SW480 (cell line): Measurements from ENCODE around the gene ANKRD33B.
"Not testable (repeated sequence)": the region's sequence is repeated elsewhere in the genome, so short reads cannot be mapped to it uniquely, and the experiment has no call there.

Experiments used
- DNase-seq: peaks from one replicate; pipeline ENCODE4 v3.0.0-alpha.2; 2016; ENCODE audit warnings: low spot score

ANKRD33B gene

GRCh38 chr5:10537624-10538023 lies 26.2 kb upstream of the ANKRD33B start:
- no peak for DNase-seq

DNA sequence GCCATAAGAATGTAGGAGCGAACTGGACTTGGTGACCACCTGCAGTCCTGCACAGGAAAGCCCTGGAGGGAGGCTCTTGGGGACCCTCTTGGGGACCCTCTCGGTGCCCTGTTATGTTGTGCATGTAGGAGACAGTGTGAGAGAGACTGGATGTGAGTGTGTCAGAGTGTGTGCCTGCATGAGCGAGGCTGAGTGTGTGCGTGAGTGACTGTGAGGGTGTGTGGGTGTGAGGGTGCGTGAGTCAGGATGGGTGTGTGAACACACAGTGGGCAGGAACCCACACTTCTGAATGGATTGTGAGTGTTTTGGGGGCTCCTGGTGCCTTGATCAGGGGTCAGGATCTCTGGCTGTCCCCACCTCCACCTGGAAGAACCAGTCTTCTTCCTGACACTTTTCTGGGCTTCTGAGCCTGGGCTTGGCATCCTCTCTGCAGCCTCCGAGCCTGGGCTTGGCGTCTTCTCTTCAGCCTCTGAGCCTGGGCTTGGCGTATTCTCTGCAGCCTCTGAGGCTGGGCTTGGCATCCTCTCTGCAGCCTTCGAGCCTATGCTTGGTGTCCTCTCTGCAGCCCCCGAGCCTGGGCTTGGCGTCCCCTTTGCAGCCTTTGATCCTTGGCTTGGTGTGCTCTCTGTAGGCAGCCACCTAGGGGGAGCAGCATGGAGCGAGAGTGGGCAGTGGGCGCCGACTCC lies 25.6 kb upstream of the ANKRD33B start:
- no peak for DNase-seq

- DNase-seq: no peak
Measured at GRCh38 chr5:10538789-10539686, 24.8 kb upstream of the ANKRD33B start.

DNA sequence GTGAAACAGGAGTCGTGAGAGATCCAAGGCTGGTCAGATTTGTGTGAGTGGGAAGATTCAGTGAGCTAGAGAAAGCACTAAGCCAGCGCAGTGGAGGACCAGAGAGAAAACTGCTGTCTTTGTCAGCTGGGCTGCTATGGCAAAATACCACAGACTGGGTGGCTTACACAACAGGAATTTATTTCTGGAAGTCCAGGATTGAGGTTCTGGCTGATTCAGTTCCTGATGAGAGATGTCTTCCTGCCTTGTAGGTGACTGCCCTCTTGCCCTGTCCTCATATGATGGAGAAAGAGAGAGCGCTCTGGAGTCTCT lies 24.2 kb upstream of the ANKRD33B start:
- no peak for DNase-seq

- DNase-seq: no peak
Measured at GRCh38 chr5:10540036-10540544, 23.8 kb upstream of the ANKRD33B start.

GRCh38 chr5:10540951-10541646 lies 22.8 kb upstream of the ANKRD33B start:
- no peak for DNase-seq

- DNase-seq: no peak
Measured at GRCh38 chr5:10542055-10542550, 21.8 kb upstream of the ANKRD33B start.

- DNase-seq: no peak
Measured at GRCh38 chr5:10543585-10544040, 20.3 kb upstream of the ANKRD33B start.

DNA sequence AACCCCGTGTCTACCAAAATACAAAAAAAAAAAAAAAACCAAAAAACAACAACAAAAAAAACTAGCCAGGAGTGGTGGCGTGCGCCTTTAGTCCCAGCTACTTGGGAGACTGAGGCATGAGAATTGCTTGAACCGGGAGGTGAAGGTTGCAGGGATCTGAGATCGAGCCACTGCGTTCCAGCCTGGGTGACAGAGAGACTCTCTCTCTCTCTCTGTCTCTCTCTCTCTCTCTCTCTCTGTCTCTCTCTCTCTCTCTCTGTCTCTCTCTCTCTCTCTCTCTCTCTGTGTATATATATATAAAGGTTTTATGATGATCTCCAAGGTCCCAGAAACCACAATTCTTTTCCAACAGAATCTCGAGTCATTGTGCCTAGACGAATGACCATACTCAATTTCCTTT lies 18.8 kb upstream of the ANKRD33B start:
- DNase-seq: no peak

GRCh38 chr5:10546186-10546585 lies 17.7 kb upstream of the ANKRD33B start:
- no peak for DNase-seq

DNA sequence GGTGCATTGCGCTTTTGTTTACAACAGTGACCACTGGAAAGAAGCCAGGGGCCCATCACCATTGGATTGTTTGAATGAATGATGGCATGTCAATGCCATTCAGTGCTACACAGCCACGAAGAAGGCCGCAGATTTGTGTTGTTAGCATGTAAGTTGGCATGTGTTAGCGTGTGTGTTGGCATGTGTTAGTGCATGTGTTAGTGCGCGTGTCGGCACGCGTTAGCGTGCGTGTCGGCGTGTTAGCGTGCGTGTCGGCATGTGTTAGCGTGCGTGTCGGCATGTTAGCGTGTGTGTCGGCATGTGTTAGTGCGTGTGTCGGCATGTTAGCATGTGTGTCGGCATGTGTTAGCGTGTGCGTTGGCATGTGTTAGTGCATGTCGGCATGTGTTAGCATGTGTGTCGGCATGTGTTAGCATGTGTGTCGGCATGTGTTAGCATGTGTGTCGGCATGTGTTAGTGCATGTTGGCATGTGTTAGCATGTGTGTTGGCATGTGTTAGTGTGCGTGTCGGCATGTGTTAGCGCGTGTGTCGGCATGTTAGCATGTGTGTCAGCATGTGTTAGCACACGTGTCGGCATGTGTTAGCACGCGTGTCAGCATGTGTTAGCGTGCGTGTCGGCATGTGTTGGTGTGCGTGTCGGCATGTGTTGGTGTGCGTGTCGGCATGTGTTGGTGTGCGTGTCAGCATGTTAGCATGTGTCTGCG lies 15.3 kb upstream of the ANKRD33B start:
- no peak for DNase-seq

DNA sequence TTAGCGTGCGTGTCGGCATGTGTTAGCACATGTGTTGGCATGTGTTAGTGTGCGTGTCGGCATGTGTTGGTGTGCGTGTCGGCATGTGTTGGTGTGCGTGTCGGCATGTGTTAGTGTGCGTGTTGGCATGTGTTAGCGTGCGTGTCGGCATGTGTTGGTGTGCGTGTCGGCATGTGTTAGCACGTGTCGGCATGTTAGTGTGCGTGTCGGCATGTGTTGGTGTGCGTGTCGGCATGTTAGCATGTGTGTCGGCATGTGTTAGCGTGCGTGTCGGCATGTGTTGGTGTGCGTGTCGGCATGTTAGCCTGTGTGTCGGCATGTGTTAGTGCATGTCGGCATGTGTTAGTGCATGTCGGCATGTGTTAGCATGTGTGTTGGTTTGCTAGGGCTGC lies 14.8 kb upstream of the ANKRD33B start:
- not testable (repeated sequence) for DNase-seq

DNA sequence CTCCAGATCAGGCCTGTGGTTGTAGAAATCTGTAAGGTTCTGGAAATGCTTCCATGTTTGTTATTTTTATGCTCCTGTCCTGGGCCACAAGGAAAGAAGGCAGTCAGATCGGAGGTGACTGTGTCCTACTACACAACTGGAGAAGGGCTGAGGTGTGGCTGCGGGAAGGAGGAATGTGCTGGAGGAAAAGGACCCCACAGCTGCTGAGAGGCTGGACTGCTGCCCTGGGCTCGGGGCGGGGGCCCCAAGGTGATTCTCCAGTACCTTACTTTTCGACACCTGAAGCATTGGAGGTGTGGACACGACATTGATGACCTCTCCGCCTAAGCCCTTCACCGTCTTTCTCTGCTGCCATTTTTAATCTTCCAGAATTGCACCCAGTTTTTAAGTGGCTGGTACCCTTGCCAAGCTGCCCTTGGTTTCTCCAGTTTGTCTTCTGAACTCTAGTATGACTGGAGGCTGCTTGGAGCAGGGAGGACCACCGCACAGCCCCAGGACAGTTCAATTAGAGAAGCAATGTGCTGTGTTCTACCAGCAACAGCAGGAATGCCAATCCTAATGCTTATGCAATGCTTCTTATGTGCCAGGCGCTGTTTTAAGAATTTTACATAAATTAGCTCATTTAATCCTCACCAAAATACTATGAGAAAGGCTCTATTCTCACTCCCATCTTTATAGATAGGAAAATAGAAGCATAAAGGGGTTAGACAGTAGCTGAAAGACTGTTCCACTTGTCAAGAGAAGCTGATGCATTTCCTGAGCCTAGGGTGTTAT lies 13.5 kb upstream of the ANKRD33B start:
- no peak for DNase-seq

DNA sequence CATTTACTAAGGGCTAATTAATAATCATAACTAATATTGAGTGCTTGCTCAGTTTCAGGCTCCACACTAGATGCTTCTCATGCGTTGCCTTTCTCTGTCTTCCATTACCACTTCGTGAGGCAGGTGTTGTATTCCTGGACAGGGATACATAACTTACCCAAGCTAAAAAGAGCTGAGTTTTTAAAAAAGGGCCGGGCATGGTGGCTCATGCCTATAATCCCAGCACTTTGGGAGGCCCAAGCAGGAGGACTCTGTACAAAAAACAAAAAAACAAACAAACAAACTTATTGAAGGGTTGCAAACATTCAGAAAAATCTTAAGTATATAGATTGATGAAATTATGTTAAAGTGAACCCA lies 12.1 kb upstream of the ANKRD33B start:
- DNase-seq: no peak

- no peak for DNase-seq
Measured at GRCh38 chr5:10552183-10553143, 11.4 kb upstream of the ANKRD33B start.

DNA sequence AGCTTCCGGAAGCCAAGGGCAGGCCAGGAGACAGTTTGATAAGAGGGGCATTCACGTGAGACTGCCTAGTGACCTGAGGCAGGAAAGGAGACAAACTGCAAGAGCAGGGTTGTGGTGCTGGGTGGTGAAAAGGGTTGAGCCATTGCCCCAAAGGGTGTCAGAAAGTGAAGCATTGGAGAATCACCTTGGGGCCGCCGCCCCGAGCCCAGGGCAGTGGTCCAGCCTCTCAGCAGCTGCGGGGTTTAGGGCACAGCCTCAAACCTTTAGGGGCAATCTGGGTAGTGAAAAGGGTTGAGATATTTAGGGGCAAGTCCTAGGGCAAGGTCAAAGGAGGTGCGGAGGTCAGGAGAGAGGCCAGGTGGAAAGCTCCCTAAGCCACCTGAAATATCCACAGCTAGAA lies 10.4 kb upstream of the ANKRD33B start:
- no peak for DNase-seq

DNA sequence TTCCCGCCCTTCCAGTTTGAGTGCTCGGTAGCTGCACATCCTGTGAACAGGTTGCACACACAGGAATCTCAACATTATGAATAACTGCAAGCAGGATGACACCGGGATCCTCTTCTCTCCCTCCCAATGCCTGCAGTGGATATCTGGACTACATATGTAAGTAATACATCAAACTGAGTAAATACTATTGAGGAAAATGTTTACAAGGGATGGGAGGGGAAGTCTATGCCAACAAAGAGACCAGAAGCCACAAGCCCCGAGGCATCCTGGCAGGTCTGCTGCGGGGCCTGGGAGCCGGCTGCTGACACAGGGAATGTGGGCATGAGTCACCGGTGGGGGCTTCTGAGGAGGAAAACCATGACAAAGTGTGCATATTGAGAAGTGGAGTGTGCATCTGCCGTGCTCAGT lies 8.6 kb upstream of the ANKRD33B start:
- DNase-seq: peak; percentile 88

GRCh38 chr5:10556289-10556807 lies 7.5 kb upstream of the ANKRD33B start:
- peak; percentile 70 for DNase-seq

DNA sequence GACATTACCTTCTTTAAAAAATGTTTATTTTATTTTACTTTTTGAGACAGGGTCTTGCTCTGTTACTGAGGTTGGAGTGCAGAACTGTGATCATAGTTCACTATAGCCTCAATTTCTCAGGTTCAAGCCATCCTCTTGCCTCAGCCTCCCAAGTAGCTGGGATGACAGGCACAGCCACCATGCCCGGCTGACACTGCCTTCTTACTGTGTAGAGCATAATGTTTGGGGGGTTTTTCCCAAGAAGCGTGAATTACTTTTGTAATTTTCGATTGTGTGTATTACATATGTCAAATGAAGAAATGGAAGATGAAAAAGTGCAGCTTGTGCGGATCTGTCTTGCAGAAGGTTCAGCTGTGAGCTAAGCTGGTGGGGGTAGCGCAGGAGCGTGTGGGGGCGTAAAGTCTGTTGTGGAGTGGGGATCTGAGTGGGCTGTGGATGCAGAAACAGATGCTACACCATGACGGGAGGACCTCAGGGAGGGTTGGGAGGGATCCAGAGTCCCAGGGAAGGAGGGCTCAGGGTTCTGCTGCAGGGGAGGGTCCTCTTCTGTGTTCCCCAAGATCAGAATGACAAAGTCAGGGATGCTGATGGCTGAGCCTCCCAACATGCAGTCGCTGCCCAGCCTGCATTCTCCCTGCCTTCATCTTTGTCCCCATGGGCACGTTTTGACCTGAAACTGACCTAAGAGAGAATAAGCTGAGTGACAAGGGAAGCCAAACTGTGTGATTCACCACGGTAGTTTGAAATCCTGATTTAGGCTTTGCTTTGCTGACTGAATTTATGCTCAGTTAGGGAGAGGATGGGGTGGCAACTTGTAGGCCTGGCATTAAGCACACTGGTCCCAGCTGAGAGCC lies 6.8 kb upstream of the ANKRD33B start:
- no peak for DNase-seq
